HG03439 (cell line): ENCODE results near the gene SPAAR.

Experiments
- ATAC-seq: cut with Tn5 transposase; IDR thresholded peaks from one replicate; pipeline ENCODE4 v1.9.1; 2021; ENCODE audit warnings: mild to moderate bottlenecking, moderate library complexity; ENCODE audit not compliant: unreplicated experiment

Gene SPAAR

GRCh38 chr9:35945341-35946018, 36.2 kb downstream of the SPAAR start:
- ATAC-seq = no peak

GRCh38 chr9:35948451-35948850, 39.2 kb downstream of the SPAAR start:
- ATAC-seq = no peak

GRCh38 chr9:35948901-35949318, 39.6 kb downstream of the SPAAR start:
- no peak for ATAC-seq

- ATAC-seq = no peak
Measured at GRCh38 chr9:35951736-35952135, 42.4 kb downstream of the SPAAR start.

- ATAC-seq = no peak
Measured at GRCh38 chr9:35952526-35953191, 43.4 kb downstream of the SPAAR start.

GRCh38 chr9:35954942-35955546, 45.8 kb downstream of the SPAAR start:
- ATAC-seq = no peak

DNA sequence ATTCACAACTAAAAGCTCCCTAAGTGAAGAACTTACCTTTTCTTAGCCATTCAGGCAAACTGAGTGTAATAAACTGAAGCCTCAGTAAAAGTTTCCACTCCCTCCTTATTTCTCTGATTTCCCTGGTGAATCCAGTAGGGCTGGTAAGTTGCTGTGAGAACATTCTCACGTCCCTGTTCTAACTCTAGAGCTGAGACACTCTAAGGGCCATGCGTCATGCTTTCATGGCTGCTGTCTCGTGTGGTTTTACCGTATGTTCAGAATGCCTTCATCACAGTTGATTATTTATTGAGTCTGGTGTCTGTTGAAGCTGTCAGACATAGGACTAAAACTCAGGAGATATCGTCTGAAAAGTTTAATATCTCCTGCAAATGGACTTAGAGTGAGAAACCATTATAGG, 47.4 kb downstream of the SPAAR start:
- no peak for ATAC-seq

DNA sequence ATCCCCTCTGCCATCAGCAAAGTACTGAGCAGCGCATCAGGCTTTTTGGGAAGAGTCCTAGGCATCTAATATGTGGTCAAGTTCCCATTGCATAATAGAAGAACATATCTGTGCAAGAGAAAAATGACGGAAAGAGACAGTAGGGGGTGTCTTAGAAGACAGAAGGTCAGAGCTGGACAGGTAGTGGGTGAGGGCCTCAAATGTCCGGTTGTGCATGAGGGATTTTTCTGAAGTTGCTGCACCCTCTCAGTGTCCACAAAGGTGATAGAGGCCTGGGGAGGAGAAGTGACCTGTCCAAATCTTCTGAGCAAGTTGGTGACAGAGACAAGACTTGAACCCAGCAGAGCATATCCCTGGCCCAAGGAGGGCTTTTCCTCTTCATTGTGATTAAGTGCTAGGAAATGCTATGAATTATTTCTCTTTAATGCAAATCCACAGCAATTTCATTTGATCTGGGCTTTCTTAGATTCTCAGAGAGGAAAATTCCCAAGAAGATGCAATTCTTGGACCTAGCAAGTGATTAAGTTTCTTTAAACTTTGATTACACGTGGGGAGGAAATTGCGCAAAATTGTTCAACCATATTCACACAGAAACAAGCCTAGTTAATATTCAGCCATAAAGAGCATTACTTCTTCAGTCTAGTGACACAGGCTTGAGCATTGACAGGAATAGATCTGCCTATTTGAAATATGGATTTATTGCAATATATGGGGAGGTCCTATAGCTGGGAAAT, 49.0 kb downstream of the SPAAR start, which contains the start of gene OR2S2:
OR2S2 (minus strand) TSS at position 51 of the 734 bp plus-strand sequence. CDS start 56 bp downstream, outside the sequence.
- ATAC-seq = no peak

DNA sequence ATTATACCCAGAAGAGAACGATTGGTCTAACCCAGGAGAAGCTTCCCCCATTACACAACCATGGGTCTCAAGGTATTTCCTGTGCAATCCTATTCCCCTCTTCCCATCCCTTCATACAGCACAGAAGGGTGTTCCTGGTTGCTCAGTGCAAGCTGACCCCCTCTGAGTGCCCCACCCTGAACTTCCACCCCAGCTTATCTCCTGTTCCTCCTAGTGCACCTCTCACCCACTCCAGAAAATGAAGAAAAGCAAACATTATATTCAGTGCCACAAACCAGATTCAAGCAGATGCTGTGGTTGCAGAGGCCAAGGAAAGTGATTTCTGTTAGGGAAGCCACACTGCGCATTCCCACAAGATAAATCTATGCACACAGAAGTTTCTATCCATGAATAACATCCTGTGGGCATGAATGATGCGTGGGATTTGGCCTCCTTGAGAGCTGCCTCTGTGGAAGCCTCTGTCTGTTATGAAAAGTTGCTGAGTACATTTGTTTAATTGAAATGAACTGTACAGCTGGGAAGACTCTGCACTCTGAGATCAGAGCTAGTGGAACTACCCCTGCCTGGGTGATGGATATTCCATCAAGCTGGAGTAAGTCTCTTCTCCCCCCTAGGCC, 50.9 kb downstream of the SPAAR start:
- ATAC-seq = no peak
